Activated CD8-positive, alpha-beta memory T cell treated with anti-CD3 and anti-CD28 coated beads, Interleukin-2, amount 50 U/mL, for 4 hours (primary cell): ENCODE results near the gene SEMA3D.
"Not testable (repeated sequence)": the region's sequence is repeated elsewhere in the genome, so short reads cannot be mapped to it uniquely, and the experiment has no call there.

Experiments
- DNase-seq: peaks from one replicate; pipeline ENCODE4 v3.0.0-alpha.2; 2020

SEMA3D gene

GRCh38 chr7:85023066-85023712 lies 163.7 kb downstream of the SEMA3D start:
- DNase-seq, result no peak

- DNase-seq, result no peak
Measured at GRCh38 chr7:85022064-85022697, 164.7 kb downstream of the SEMA3D start.

GRCh38 chr7:85021101-85021704 lies 165.7 kb downstream of the SEMA3D start:
- no peak for DNase-seq

DNA sequence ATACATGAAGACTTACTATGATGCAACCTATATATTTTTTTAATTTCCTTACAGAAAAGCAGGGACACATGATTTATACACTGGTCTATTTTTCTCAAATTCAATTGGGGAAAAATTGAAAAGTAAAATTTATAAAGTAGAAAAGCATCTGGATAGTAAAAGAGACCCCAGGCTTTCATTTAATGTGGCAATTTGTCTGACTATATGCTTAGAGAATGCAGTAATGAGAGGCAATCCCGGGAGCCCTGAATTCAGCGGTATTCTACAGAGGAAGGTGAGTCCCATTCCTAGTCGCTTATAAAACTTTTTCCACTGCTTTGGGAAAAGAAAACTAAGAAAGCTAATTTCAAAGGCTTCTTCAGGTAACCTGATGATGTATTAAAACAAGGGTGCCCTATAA lies 167.1 kb downstream of the SEMA3D start:
- no peak for DNase-seq

DNA sequence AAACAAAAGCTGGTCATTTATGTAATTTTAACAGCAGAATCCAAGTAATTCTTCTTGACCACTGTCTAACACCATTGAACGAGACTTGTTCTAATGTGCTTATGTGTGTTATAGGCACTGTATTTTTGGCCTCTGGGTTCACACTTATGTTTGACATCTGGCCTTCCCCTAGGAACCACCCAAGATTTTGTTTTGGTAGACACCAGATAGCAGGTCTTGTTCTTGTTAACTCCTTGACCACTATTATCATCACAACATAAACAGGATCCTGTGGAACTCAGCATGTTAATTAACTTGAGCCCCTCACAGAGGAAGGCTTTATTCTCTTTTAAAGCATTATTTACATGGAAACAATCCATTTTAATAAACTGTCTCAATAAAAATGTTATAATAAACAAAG lies 167.7 kb downstream of the SEMA3D start:
- DNase-seq, result no peak

GRCh38 chr7:85018498-85018897 lies 168.4 kb downstream of the SEMA3D start:
- no peak for DNase-seq

DNA sequence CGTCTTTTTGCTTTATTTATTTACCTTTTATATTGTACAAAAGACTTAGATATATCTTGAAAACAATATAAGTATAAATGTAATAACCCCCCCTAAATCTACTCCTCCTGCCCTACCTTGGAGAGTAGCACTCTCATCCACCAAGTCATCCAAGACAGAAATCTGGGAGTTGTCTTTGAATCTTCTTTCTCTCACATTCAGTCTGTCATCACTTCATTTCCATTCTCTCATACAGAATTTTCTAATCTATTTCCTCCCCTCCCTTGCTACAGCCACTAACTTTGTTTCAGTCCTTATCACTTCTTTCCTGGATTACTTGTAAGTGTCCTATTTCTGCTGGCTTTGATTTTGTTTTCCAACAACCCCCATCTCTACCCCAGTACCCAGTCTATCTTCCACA lies 170.6 kb downstream of the SEMA3D start:
- DNase-seq, result no peak

DNA sequence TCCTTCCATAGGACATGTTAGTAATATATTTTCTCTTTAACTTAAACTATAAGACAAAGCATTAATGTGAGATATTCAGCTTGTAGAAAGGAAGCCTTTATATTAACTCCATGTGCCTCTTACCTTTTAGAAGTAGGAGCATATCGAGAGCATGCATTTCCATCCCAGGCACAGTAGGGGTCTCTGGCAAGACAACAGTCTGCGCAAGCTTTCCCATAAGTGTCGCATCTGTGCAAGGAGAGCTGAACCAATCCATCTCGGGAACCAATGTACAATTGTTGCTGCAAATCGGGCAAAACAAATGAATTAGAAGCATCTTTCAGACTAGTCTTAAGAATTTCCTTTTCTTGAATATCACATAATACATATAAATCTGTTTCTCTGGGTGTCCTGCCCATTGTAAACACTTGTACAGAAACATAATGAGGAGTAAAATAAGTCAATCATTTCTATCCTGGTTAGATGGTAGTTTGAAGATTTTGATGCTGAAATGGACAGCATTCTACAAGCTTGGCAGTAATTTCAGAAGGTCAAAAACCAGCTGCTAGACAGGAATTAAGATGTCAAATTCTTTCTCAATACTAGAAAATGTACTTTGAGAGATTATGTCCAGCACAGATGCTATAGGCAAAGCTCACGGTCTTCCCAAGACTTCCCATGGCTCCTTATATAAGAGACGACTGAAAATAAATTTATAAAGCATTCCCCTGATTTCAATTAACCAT lies 171.8 kb downstream of the SEMA3D start:
- no peak for DNase-seq

DNA sequence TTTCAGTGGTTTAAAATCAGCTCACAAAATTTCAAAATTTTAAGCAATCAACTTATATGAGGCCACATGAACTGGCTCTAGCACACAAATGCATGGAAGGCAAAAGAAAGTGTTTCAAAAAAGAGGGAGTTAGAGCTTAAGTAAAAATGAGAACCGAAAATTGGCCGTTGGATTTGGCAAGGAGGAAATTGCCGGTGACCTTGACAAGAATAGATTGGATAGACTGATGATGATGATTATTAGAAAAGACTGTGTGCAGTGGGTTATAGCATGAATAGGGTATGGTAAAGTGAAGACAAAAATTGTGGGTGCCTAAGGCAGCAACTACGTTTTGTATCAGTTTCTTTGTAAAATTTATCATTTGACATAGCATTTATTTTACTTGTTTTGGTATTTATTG lies 175.7 kb downstream of the SEMA3D start:
- no peak for DNase-seq

DNA sequence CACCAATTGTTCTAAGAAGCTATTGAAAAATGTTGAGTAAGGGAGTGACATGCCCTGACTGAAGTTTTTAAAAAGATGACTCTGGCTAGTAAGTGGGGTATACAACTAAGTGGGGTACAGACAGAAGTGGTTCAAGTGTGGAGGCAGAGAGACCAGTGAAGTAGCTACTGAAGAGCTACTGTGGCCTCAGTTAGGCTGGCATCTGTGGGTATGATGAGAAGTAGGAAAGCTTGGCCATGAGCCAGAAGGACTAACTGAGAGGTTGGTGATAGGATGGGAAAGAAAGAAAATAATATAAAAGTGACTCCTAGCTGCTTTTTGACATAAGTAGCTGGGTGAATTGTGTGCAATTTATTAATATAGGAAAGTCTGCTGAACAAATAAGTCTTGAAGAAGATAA lies 176.6 kb downstream of the SEMA3D start:
- no peak for DNase-seq

- no peak for DNase-seq
Measured at GRCh38 chr7:85006754-85007153, 180.1 kb downstream of the SEMA3D start.

DNA sequence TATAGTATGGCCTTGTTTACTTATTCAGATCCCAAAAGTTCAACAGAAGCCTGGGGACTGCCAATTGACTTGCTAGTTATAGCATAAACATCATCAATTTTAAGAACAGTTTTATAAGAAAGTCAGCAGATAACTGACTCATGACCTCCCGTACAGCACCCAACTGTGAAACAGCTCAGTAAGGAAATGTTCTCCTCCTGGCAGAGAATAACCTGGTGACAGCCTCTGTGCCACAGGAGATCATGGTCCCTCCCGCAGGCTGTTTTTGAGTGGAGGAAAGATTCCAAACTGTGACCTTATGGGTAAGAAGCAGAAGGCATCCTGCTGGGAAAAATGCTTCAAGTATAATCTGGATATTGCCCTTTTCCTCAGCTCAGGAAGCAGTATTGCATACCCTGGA lies 182.5 kb downstream of the SEMA3D start:
- no peak for DNase-seq

DNA sequence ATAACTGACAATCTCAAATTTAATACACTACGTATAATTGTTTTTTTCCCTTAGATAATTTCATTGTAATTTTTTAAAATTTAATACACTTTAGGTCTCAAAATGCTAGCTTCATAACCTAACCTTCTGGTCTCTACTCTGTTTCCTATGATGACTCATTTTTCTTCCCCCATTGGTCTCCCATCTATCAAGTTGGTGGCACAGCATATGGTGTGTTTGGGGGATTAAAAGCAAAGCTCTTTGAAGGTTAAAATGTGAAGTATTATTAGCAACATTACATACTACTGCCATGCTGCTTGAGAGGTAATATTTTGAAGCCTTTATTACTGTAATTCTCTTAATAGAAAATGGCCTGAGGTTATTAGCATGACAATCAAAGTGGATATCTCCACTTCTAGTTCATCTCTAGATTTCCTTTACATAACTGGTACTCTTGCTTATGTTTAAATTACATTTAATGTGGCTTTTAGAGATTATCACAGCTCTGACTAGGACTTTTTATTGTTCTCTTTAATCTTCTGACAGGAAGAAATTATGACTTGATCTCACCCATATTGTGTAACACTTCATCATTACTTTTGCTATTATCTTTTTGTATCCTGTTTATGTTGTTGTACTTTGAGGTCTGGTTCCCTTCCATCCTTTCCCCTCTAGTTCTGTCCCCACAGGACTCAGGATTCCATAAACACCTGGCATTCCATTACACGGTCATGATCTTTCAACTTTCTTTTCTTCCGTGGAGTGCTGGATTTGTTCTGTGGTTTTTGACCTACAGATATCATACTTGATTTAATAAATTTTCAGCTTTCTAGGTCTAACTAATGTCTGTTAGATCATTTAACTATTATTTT lies 185.1 kb downstream of the SEMA3D start:
- no peak for DNase-seq

GRCh38 chr7:85000735-85001350 lies 186.0 kb downstream of the SEMA3D start:
- DNase-seq, result no peak

- DNase-seq, result no peak
Measured at GRCh38 chr7:84999450-84999849, 187.4 kb downstream of the SEMA3D start.

- no peak for DNase-seq
Measured at GRCh38 chr7:84998665-84999064, 188.2 kb downstream of the SEMA3D start.

GRCh38 chr7:84997626-84998025 lies 189.2 kb downstream of the SEMA3D start:
- DNase-seq, result no peak

DNA sequence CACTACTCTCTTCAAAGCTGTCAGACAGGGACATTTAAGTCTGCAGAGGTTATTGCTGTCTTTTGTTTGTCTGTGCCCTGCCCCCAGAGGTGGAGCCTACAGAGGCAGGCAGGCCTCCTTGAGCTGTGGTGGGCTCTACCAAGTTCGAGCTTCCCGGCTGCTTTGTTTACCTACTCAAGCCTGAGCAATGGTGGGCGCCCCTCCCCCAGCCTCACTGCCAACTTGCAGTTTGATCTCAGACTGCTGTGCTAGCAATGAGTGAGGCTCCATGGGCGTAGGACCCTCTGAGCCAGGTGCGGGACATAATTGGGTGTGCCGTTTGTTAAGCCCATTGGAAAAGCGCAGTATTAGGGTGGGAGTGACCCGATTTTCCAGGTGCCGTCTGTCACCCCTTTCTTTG lies 193.9 kb downstream of the SEMA3D start:
- DNase-seq, result not testable (repeated sequence)

- no peak for DNase-seq
Measured at GRCh38 chr7:84985073-84985784, 201.6 kb downstream of the SEMA3D start.

DNA sequence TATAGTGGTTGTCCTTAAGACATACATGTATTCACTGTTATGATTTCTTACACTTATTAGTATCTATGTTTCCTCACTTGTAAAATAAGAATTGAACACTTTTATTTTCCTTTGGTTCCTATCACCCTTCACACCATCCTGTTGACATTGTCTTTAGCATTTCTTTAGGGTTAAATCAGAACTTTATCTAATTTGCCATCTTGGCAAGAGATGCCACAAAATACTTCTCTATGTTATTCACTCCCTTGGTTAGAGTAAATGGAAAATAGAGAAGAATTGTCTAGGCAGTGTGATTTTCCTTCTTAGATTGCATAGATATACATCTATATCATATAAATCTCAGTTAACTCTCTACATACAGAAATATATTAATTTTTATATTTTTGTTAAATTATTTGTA lies 204.7 kb downstream of the SEMA3D start:
- no peak for DNase-seq

GRCh38 chr7:84981055-84981976 lies 205.5 kb downstream of the SEMA3D start:
- DNase-seq, result no peak
